HG03558 (cell line): Measurements from ENCODE around the gene TPGS1.
A peak's percentile ranks its signal among the peaks of the same experiment; 100 is the strongest.

Source experiments
- ATAC-seq: cut with Tn5 transposase; IDR thresholded peaks from one replicate; pipeline ENCODE4 v1.9.1; 2021; ENCODE audit warnings: moderate number of reproducible peaks; ENCODE audit not compliant: unreplicated experiment; ENCODE audit errors: extremely low read depth

Gene TPGS1

DNA sequence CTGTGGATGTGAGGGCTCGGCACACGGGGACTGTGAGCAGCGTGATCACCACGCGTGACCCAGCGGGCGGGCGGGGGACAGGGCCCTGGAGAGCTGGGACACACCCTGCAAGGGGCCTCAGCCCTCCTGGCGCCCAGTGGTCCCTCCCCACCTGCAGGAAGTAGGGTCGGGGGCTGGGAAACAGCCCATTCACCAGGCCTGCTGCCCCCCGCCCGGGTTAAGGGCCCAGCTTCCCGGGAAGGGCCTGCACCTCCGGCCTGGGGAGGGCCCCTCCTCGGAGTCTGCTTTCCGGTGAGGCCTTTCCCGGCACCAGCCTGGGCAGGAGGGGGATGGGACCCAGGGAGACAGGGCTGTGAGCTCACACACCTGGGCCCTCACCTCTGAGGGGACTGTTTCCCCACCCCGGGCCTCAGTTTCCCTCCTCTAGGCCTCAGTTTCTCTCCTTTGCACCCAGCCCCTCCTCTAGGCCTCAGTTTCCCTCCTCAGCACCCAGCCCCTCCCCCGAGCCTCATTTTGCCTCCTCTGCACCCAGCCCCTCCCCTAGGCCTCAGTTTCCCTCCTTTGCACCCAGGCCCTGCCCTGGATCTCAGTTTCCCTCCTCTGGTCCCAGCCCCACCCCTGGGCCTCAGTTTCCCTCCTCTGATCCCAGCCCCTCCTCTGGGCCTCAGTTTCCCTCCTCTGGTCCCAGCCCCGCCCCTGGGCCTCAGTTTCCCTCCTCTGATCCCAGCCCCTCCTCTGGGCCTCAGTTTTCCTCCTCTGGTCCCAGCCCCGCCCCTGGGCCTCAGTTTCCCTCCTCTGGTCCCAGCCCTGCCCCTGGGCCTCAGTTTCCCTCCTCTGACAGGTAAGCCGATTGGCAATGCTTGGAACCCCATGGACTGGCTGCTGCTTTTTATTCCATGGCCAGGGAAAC, 12.9 kb upstream of the TPGS1 start:
- no peak for ATAC-seq

DNA sequence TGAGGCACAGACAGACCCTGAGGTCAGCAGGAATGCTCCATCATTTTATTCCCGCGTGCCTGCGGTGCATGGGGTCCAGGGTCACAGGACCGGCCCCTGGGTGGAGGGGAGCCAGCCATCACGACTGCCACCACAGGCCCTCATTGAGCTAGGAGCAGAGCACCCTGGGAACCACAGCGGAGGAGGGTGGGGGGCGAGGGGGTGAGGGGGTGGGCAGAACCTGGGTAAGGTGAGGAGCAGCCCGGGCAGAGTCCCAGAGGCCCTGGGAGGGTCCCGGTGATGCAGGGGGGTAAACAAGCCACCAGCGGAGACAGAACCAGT, 12.3 kb upstream of the TPGS1 start:
- ATAC-seq = no peak

DNA sequence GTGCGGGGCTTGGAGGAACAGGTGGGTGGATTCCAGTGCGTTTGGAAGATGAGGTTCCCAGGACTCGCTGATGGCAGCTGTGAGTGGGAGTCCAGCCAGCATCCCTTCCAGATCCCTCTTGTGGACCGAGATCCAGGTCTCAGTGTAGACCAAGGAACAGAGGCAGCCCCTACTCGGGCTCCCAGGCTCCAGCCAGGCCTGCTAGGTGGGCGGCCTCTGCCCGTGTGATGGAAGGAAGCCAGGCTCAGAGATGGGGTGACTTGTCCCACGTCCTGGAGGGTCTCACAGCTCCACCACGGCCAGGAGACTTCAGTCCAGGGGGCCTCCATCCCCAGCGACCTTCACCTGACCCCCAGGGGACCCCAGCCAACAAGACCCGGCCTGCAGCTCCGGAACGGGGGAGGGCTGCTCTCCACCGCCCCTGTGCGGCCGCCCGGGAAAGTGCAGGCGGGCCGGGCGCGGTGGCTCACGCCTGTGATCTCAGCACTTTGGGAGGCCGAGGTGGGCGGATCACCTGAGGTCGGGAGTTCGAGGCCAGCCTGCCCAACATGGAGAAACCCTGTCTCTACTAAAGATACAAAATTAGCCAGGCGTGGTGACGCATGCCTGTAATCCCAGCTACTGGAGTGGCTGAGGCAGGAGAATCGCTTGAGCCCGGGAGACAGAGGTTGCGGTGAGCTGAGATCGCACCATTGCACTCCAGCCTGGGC, 11.7 kb upstream of the TPGS1 start:
- no peak for ATAC-seq

DNA sequence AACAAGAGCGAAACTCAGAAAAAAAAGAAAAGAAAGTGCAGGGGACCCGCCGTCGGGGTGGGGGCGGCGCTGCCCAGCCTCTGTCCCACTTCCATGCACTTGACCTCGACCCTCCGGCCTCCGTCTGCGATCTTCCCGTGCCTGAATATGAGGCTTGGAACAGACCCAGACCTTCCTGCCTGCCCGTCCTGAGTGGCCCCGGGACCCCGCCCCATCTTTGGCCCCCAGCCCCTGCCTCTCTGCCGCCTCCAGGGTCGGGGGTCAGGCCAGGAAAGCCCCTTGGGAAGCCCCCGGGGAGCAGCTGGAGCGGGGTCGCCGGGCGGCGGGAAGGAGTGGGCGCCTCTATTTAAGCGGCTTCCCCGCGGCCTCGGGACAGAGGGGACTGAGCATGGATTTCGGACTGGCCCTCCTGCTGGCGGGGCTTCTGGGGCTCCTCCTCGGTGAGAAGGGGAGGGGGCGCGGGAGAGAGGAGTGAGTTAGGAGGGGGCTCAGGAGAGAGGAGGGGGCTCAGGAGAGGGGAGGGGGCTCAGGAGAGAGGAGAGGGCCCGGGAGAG, 11.1 kb upstream of the TPGS1 start, which contains the start of gene MADCAM1:
Gene MADCAM1, plus strand, starts transcription at position 375 of the 554 bp plus-strand sequence. Its CDS starts 14 bp downstream, at position 389.
- no peak for ATAC-seq

DNA sequence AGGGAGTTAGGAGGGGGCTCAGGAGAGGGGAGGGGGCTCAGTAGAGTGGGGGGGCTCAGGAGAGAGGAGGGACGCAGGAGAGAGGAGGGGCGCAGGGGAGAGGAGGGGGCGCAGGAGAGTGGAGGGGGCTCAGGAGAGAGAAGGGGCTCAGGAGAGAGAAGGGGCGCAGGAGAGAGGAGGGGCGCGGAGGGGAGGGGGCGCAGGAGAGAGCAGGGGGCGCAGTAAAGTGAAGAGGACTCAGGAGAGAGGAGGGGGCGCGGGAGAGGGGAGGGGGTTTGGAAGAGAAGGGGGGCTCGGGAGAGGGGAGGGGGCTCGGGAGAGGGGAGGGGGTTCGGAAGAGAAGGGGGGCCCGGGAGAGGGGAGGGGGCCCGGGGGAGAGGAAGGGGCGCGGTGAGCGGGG, 10.3 kb upstream of the TPGS1 start:
- ATAC-seq = no peak

DNA sequence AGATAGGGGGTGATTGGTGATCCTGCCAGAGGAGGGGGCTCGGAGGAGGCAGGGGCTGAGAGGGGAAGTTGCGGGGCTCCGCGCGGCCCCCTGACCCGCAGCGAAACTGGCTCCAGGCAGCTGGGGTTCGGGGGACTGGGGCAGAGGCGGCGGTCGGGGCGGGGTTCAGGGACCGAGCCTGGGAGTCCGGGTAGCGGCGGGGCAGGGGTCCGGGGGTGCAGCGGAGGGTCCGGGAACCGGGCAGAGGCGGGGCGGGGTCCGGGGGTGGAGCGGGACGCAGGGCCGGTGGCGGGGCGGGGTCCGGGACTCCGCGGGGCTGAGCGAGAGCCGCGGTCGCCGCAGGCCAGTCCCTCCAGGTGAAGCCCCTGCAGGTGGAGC, 9.8 kb upstream of the TPGS1 start:
- no peak for ATAC-seq

DNA sequence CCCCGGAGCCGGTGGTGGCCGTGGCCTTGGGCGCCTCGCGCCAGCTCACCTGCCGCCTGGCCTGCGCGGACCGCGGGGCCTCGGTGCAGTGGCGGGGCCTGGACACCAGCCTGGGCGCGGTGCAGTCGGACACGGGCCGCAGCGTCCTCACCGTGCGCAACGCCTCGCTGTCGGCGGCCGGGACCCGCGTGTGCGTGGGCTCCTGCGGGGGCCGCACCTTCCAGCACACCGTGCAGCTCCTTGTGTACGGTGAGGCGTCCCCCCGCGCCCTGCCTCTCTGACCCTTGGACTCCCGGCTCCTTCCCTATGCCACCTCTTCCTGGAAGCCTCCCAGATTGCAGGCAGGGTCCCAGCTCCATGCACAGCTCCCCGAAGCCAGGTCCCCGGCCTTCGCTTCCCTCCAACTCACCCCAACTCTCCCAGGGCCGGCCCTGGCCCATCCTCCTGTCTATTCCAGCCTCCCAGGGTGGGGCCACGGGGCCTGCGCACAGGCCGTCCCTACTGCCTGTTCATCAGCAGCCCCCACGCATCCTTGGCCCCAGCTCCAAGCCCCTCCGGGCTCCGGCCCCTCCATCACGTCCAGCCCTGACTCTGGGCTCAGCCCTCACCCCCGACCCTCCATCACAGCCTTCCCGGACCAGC, 9.3 kb upstream of the TPGS1 start:
- no peak for ATAC-seq

DNA sequence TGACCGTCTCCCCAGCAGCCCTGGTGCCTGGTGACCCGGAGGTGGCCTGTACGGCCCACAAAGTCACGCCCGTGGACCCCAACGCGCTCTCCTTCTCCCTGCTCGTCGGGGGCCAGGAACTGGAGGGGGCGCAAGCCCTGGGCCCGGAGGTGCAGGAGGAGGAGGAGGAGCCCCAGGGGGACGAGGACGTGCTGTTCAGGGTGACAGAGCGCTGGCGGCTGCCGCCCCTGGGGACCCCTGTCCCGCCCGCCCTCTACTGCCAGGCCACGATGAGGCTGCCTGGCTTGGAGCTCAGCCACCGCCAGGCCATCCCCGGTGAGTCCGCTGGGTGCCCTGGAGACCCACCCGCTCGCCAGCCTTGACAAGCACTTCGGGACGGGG, 8.8 kb upstream of the TPGS1 start:
- ATAC-seq = no peak

DNA sequence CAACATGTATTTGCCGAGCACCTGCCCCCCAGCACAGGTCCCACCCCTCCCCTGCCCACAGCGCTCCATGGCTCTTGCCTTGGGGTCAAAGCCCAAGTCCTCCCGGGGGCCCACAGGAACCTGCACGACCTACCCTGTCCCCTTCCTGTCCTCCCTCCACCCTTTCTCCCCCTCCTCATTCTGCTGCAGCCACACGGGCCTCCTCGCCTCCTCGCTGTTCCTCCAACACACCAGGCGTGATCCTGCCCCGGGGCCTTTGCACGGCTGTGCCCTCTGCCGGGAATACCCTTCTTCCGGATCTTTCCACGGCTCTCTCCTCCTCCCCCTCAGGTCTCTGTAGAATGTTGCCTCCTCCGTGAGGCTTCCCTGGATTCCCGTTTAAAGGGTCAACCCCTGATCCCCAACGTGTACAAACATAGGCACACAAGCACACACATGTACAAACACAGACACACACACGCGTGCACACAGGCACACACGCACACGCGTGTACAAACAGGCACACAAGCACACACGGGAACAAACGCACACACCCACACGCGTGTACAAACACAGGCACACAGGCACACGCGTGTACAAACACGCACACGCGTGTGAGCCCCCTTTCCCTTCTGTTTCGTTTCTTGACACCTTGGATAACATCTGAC, 8.2 kb upstream of the TPGS1 start:
- no peak for ATAC-seq

DNA sequence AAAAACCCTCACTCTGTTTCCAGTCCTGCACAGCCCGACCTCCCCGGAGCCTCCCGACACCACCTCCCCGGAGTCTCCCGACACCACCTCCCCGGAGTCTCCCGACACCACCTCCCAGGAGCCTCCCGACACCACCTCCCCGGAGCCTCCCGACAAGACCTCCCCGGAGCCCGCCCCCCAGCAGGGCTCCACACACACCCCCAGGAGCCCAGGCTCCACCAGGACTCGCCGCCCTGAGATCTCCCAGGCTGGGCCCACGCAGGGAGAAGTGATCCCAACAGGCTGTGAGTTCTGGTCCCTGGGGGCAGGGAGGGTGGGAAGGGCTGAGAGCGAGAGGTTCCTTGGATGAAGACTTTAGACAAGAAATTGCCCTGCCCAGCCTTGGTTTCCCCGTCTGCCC, 5.7 kb upstream of the TPGS1 start:
- ATAC-seq = no peak

DNA sequence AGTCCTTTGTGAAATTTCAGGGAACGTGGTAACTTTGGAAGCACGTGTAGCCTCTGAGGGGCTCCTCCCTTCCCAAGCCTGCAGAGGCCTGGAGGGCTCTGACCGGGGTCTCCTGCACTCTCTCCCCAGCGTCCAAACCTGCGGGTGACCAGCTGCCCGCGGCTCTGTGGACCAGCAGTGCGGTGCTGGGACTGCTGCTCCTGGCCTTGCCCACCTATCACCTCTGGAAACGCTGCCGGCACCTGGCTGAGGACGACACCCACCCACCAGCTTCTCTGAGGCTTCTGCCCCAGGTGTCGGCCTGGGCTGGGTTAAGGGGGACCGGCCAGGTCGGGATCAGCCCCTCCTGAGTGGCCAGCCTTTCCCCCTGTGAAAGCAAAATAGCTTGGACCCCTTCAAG, 2.7 kb upstream of the TPGS1 start:
- ATAC-seq = no peak

DNA sequence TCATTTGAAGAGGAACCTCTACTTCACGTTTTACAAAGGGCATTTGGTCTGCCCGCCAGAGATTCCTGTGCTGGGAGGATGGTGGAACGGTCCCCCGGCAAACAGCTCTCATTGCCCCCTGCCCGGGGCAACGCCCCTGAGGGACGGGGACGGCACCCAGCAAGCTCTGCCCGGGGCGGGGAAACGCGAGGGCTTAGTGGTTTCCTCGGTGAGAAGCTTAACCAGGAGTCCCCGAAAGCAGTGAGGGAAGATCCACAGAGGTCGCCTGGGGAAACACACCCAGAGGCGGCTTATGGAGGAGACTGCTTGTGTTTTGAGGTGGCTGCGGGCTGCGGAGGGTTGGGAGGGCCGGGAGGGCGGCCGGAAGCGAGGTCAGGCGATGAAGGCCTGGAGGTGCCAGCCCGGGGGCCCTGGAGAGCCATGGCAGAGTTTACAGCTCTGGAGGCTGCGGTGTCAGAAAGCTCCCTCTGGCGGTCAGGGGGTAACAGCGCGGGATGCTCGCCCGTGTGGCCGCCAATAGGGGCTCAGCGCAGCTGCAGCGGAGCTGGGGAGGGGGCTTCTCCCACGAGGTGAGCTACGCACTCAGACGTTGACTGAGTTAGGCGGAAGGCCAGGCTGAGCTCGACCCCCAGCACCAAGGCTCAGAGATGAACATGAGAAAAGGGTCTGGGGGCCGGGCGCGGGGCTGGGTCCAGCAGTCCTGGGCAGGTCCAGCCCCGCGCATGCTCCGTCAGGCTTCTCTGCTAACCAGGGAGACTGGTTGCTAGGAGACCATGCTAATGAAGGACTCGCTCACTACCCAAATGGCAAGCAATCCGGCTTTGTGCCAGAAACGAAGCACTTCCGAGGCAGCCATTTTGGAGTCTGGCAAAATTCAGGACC, 652 bp upstream of the TPGS1 start:
- peak; percentile 36 for ATAC-seq

DNA sequence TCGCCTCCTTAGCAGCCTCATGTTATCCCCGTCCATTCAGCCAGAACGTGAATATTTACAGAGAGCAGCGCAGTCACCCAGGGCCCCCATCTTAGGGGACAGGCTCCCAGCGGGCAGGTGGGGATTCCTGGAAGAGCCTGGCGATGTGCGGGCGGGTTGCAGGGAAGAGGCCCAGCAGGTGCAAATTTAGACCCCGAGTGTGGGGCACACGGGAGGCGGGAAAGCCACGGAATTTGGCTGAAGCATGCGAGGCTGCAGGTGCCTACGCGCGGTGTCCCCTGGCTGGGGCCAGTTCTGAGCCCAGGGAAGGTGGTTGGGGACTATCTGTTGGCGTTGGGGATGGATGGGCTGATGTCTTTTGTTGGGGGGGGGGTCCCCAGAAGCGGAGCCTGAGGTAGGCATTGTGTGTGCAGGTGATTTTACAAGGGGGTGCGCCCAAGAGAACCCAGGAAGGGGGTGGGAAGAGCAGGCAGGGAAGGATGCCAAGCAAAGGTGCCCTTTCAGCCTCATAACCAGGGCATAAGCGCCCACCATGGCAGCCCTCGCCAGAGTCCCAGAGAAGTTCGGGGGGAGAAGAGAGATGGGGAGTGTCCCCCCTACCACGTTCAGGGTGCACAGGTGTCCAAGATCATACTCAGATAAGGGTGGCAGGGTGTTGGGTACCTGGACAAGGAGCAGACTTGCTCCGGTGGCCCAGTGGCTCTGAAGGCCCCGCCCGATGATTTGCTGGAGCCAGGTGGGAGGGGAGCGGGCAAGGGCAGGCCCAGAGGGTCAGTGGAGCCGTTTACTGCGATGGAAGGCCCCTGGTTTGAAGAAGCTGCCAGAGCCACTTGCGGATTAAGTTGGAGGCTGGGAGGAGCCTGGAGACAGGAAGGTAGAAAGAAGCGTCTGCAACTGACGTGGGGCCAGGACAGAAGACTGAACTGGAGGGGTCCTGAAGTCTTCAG, 1.2 kb downstream of the TPGS1 start:
- no peak for ATAC-seq

DNA sequence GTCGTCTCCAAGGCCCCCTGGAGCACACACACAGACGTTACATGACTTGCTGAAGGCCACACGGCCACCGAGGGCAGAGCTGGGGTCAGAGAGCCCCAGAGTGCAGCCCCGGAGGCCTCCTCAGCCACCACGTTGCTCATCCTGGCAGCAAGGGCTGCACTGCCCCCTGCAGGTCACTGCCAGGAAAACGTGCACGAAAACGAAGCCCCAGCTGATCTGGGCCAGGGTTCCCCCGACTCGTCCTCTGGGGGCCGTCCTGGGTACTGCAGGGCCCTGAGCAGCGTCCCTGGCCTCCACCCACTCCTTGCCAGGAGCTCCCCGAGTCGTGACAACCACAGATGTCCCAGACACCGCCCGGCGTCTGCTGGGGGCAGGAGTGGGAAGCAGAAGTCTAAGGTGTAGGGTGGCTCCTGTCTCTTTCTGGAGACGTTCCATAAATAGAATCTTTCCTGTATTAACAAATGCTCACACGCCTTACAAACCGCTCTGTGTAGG, 3.4 kb downstream of the TPGS1 start:
- ATAC-seq = no peak

DNA sequence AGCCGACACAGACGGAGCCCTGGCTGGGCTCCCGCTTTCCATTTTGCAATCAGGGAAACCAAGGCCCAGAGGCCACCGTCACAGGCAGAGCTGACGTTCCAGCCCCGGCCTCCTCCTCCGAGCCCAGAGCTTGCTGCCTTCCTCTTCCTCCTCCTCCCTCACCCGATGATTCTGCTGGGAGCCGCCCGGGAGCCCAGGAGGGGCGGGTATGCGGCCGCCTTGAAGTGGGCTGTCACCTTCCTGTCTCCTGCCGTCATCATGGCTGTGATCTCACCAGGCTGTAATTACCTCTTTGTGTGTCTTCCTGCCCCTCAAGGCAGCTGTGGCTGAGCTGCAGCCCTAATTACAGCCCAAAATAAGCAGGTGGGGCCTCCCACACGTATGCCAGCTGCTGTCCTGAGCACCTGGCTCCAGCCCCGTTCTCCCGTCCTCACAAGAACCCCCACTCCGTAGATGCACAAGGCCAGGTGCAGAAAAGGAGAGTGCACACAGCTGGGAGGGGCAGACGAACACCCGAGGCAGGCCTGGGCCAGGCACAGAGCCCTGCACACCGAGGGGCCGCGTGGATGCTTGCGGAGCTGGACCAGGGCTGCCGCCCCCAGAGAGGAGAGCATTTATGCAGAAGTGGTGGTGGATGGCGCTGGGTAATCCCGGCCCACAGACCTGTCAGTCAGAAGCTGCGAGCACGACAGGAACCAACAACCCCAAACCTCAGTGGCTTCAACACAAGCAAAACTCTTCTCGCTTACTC, 4.0 kb downstream of the TPGS1 start:
- no peak for ATAC-seq

DNA sequence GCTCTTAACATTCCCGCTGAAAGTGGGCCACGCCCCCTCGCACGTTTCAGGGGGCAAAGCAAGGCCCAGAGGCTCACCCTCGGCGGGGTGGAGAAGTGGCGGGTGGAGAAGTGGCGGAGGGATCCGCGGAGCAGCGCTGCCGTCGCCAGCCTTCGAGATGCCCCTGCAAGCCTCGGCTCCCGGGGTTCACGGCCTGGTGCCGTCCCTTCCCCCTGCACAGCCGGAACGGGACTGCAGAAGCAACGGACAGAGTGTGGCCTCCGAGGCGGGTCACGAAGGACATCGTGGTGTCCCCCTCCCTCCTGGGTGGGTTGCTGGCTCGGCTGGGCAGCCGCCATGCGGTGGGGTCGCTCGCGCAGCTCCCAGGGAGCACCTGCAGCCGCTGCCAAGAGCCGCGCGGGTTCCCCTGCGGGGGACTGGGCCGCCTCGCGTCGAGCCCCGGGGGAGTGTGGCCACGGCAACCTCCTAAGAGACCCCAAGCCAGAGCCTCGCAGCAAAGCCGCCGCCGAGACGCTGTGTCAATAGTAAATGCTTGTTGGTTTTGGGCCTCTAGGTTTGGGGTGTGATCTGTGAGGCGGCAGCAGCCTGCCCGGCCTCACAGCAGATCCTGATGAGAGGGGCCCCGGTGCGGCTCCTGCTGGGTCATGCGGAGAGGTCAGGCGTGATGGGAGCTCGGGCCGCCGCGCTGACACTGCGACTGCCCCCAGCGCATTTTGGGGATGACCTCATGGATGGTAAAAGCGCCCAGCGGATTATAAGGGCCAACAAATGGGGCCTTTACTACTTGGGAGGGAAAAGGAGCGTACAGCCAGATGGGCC, 5.5 kb downstream of the TPGS1 start:
- ATAC-seq = no peak
